HCT116 (cell line): ENCODE data around the gene EIF3J.

Experiments used
- CEBPB ChIP-seq: IDR thresholded peaks from 2 replicates; pipeline ENCODE4 v1.6.1; 2012; ENCODE audit warnings: low read depth
- EGR1 ChIP-seq: IDR thresholded peaks from 2 replicates; pipeline ENCODE4 v1.6.1; 2012; ENCODE audit warnings: low read depth
- EZH2 ChIP-seq: fragments of 200-600 bp; sonication (generic); IDR thresholded peaks from 2 replicates; pipeline ENCODE4 v1.6.1; 2017; ENCODE audit warnings: antibody characterized with exemption, mixed run types
- EZH2phosphoT487 ChIP-seq: fragments of 200-600 bp; IDR thresholded peaks from 2 replicates; pipeline ENCODE4 v1.6.1; 2018; ENCODE audit warnings: antibody characterized with exemption, borderline replicate concordance
- JUND ChIP-seq: IDR thresholded peaks from 2 replicates; pipeline ENCODE4 v1.6.1; 2012
- POLR2A ChIP-seq: IDR thresholded peaks from 2 replicates; pipeline ENCODE4 v1.7.0; 2011; ENCODE audit warnings: borderline replicate concordance; ENCODE audit not compliant: insufficient read depth, insufficient read length; ENCODE audit errors: extremely low read depth
- POLR2AphosphoS5 ChIP-seq: IDR thresholded peaks from 2 replicates; pipeline ENCODE4 v1.6.1; 2011; ENCODE audit warnings: mild to moderate bottlenecking, low read depth, low read length, moderate library complexity
- SIN3A ChIP-seq: IDR thresholded peaks from 2 replicates; pipeline ENCODE4 v1.6.1; 2012; ENCODE audit warnings: low read depth
- SP1 ChIP-seq: IDR thresholded peaks from 2 replicates; pipeline ENCODE4 v1.6.1; 2012; ENCODE audit warnings: low read depth
- TCF7L2 ChIP-seq: IDR thresholded peaks from 2 replicates; pipeline ENCODE4 v1.7.0; 2011; ENCODE audit warnings: borderline replicate concordance, inconsistent platforms; ENCODE audit not compliant: insufficient read depth, insufficient read length; ENCODE audit errors: extremely low read depth
- TF ChIP-seq, protein P1 (sequence below), 3 experiments: fragments of 200-600 bp in 1 of 3; sonication (generic) in 1 of 3; IDR thresholded peaks in 2 of 3; conservative IDR thresholded peaks in 1 of 3; 2 replicates each; pipeline ENCODE4 v1.5.1; 2012 to 2017; ENCODE audit warnings: low read depth in 2 of 3, low read length in 2 of 3, antibody characterized with exemption in 1 of 3, borderline replicate concordance in 1 of 3, control low read depth in 1 of 3, mild to moderate bottlenecking in 1 of 3, mixed read lengths in 1 of 3, mixed run types in 1 of 3, moderate library complexity in 1 of 3; ENCODE audit not compliant: insufficient read depth in 1 of 3

DNA sequence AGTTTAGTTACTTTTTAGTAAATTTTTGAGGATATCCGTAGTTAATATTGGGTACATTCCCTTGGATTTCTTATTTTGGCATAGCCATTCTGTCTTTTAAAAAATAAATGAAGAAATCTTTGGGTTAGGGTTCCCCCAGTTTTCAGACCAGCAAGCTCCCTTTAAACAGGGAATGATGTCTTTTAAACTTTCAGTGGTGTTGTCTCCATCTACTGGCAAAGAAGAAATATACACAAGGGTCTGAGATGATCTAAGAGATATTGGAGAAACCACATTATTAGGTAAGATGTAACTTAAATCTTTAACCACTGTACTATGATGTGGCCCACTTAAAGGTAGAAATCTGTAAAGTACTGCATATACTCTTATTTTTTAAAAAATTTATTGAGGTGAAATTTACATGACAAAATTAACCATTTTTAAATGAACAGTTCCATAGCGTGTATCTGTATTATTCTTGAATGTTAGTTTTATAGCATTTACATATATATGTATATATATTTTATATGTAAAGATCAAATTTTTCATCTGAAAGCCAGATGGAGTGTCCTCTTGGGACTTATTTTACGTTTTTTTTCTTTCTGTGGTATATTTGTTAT, 35.1 kb upstream of the EIF3J start:
- no peak for TF ChIP-seq EZH2
- no peak for TF ChIP-seq EGR1
- no peak for TF ChIP-seq SIN3A
- TF ChIP-seq, protein P1, sequence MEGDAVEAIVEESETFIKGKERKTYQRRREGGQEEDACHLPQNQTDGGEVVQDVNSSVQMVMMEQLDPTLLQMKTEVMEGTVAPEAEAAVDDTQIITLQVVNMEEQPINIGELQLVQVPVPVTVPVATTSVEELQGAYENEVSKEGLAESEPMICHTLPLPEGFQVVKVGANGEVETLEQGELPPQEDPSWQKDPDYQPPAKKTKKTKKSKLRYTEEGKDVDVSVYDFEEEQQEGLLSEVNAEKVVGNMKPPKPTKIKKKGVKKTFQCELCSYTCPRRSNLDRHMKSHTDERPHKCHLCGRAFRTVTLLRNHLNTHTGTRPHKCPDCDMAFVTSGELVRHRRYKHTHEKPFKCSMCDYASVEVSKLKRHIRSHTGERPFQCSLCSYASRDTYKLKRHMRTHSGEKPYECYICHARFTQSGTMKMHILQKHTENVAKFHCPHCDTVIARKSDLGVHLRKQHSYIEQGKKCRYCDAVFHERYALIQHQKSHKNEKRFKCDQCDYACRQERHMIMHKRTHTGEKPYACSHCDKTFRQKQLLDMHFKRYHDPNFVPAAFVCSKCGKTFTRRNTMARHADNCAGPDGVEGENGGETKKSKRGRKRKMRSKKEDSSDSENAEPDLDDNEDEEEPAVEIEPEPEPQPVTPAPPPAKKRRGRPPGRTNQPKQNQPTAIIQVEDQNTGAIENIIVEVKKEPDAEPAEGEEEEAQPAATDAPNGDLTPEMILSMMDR (IDR thresholded peaks at IDR 0.05 in 2 of 3, conservative IDR thresholded peaks at IDR 0.05 in 1 of 3; ENCODE audit: borderline replicate concordance in 1 of 3, insufficient read depth in 1 of 3, low read depth in 2 of 3, low read length in 2 of 3): peak; percentile 48 to 71 (median 56); a peak in 5 of 6 replicates
- TF ChIP-seq TCF7L2: no peak
- TF ChIP-seq POLR2AphosphoS5: no peak
- no peak for TF ChIP-seq POLR2A
- TF ChIP-seq JUND: no peak
- no peak for TF ChIP-seq CEBPB
- no peak for TF ChIP-seq EZH2phosphoT487
- TF ChIP-seq SP1: no peak
